Body of pancreas (tissue), 4 donors: Measurements from ENCODE around the gene CPEB1. TPM values are rescaled to one million over a fixed set of nuclear protein-coding genes. Genes with fewer than 3 reads are reported as not detected.

Experiments used
- ATAC-seq: fragments of 150-250 bp; one replicate; pipeline ENCODE4 v1.9.1; 2016
- DNase-seq, 4 donors: peaks; one replicate each; pipeline ENCODE4 v3.0.0-alpha.2; 2019
- H3K27ac ChIP-seq, 4 donors: fragments of 200-600 bp; sonication (generic); 1 replicate in 3 of 4; 2 replicates in 1 of 4; pipeline versions ENCODE4 v1.5.1 to v1.6.1; 2016 to 2019; ENCODE audit warnings: mild to moderate bottlenecking in 1 of 4, mixed read lengths in 1 of 4, moderate library complexity in 1 of 4
- H3K27me3 ChIP-seq, 2 donors: fragments of 200-600 bp; sonication (generic); one replicate each; pipeline ENCODE4 v1.6.0; 2016; ENCODE audit warnings: mild to moderate bottlenecking in 1 of 2
- H3K36me3 ChIP-seq, 2 donors: fragments of 200-600 bp; sonication (generic); replicated peaks in 1 of 2; 2 replicates each; pipeline ENCODE4 v1.5.1; 2016; ENCODE audit warnings: low read depth in 2 of 2; ENCODE audit not compliant: insufficient read depth in 1 of 2
- H3K4me1 ChIP-seq: fragments of 200-600 bp; sonication (generic); one replicate; pipeline ENCODE4 v1.6.0; 2016
- H3K4me3 ChIP-seq, 2 donors: fragments of 200-600 bp; sonication (generic); 1 replicate in 1 of 2; 2 replicates in 1 of 2; pipeline ENCODE4 v1.5.1; 2016 to 2019
- H3K9me3 ChIP-seq, 3 donors: fragments of 200-600 bp; sonication (generic); 1 replicate in 2 of 3; 2 replicates in 1 of 3; pipeline ENCODE4 v1.5.1; 2016
- POLR2A ChIP-seq, 3 donors: fragments of 450-650 bp; IDR thresholded peaks; one replicate each; pipeline ENCODE4 v1.6.1; 2016; ENCODE audit warnings: antibody characterized with exemption in 3 of 3, mild to moderate bottlenecking in 2 of 3
- WGBS, 2 donors: methylation state at CpG; one replicate each; pipeline ENCODE4 v1.1.5; 2017; 5-methylcytosine and 5-hydroxymethylcytosine counted together
- intact Hi-C: fragments of 100-400 bp; cut with DNase I; formaldehyde crosslinking; loops from one replicate; pipeline ENCODE4 v1.15.1; 2023
- total RNA-seq, 2 donors: library from RNA; depleted of rRNA; stranded (reverse); fragments of >200 nt; gene quantifications; one replicate each; pipeline ENCODE4 v1.1.0, GENCODE V29; 2016
- TF ChIP-seq, protein P1 (sequence below), 7 experiments: fragments of 450-650 bp in 4 of 7; fragments of 200-600 bp in 3 of 7; sonication (generic) in 3 of 7; IDR thresholded peaks; one replicate each; pipeline ENCODE4 v1.5.1; 2016 to 2019; ENCODE audit warnings: antibody characterized with exemption in 7 of 7

CPEB1 gene
- total RNA-seq, 2 donors from 2014 or later: 1.0 TPM; not detected in 1

GRCh38 chr15:82624438-82624837 is 22.7 kb downstream of the CPEB1 start:
- Histone ChIP-seq H3K27me3 (no peaks in the 10 kb centered on the region), H3K9me3 (no peaks in the 10 kb centered on the region), H3K4me3 (no peak overlapping the region), H3K4me1 (no peaks in the 10 kb centered on the region), H3K27ac (no peak overlapping the region), H3K36me3 (no peaks in the 10 kb centered on the region)
- WGBS, 2 donors: 53 to 77% methylated on average over 3 of the region's 3 CpGs
- ATAC-seq (no peak), DNase-seq (no peak)
- no peak for TF ChIP-seq POLR2A (IDR thresholded peaks at IDR 0.05)
- TF ChIP-seq, protein P1, sequence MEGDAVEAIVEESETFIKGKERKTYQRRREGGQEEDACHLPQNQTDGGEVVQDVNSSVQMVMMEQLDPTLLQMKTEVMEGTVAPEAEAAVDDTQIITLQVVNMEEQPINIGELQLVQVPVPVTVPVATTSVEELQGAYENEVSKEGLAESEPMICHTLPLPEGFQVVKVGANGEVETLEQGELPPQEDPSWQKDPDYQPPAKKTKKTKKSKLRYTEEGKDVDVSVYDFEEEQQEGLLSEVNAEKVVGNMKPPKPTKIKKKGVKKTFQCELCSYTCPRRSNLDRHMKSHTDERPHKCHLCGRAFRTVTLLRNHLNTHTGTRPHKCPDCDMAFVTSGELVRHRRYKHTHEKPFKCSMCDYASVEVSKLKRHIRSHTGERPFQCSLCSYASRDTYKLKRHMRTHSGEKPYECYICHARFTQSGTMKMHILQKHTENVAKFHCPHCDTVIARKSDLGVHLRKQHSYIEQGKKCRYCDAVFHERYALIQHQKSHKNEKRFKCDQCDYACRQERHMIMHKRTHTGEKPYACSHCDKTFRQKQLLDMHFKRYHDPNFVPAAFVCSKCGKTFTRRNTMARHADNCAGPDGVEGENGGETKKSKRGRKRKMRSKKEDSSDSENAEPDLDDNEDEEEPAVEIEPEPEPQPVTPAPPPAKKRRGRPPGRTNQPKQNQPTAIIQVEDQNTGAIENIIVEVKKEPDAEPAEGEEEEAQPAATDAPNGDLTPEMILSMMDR (IDR thresholded peaks at IDR 0.05): no peak
- intact Hi-C loops: no loop called here

DNA sequence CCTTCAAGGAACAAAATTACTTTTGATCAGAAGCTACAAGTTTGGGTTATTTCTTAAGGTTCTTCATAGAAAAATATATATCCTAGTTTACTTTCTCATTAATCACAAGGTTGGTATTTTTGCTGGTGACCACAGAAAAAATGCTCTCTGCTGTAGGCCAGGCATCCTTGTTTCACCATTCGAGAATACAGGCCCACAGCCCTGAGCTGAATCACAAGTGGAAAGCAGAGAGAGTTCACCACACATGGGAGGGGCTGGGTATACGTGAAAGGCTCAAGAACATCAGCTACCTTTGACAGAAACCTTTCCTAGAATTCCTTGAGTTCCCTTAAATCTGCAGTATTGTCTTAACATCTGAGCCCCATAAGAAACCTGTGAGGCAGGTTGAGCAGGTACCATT is 23.2 kb downstream of the CPEB1 start:
- intact Hi-C loops: no loop called here
- ATAC-seq: no peak

DNA sequence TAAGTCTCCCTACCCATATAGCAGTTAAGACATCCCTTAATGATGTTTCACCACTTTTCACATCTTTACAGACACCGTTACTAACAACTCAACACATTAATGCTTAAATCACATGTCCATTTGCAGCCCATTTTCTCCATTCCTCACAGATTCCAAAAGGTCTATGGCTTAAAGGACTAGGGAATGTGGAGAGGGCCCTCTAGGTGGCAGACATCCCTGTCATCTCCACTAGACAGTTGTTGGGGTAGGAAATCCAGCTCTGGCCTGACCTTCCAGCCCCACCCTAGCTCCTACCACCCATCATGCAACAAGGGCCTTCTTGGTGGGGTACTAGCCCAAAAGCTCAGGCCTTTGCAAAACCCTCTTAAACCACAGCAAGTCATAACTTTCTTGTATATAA is 25.2 kb downstream of the CPEB1 start:
- no peak overlapping the region for H3K4me3 ChIP-seq
- DNase-seq (no peak), ATAC-seq (no peak)
- WGBS, 2 donors: 73 to 76% methylated on average over 1 of the region's 1 CpG
- no peak overlapping the region for H3K27ac ChIP-seq
- no peaks in the 10 kb centered on the region for H3K27me3 ChIP-seq
- intact Hi-C loops: no loop called here
- no peaks in the 10 kb centered on the region for H3K4me1 ChIP-seq
- H3K36me3 ChIP-seq: no peaks in the 10 kb centered on the region
- TF ChIP-seq POLR2A (IDR thresholded peaks at IDR 0.05): no peak
- TF ChIP-seq, protein P1 (IDR thresholded peaks at IDR 0.05): no peak
- no peaks in the 10 kb centered on the region for H3K9me3 ChIP-seq

More for the DNA sequence above, 23.2 kb downstream of the CPEB1 start:
- Histone ChIP-seq H3K4me3 (no peak overlapping the region), H3K9me3 (no peaks in the 10 kb centered on the region), H3K27me3 (no peaks in the 10 kb centered on the region), H3K36me3 (no peaks in the 10 kb centered on the region), H3K4me1 (no peaks in the 10 kb centered on the region), H3K27ac (no peak overlapping the region)
- TF ChIP-seq, protein P1 (IDR thresholded peaks at IDR 0.05): no peak
- TF ChIP-seq POLR2A (IDR thresholded peaks at IDR 0.05): no peak
- 54 to 63% methylated on average over 2 of the region's 2 CpGs for WGBS, 2 donors
- DNase-seq: no peak

- Histone ChIP-seq H3K9me3 (no peaks in the 10 kb centered on the region), H3K27me3 (no peaks in the 10 kb centered on the region), H3K4me3 (no peak overlapping the region), H3K4me1 (no peaks in the 10 kb centered on the region), H3K27ac (no peak overlapping the region), H3K36me3 (no peaks in the 10 kb centered on the region)
- TF ChIP-seq POLR2A (IDR thresholded peaks at IDR 0.05): no peak
- TF ChIP-seq, protein P1 (IDR thresholded peaks at IDR 0.05): no peak
- 69 to 75% methylated on average over 11 to 12 of the region's 12 CpGs for WGBS, 2 donors
- ATAC-seq (no peak), DNase-seq (no peak)
- intact Hi-C loops: no loop called here
Measured at GRCh38 chr15:82613747-82614146, 33.4 kb downstream of the CPEB1 start.

GRCh38 chr15:82611348-82611747 is 35.8 kb downstream of the CPEB1 start:
- TF ChIP-seq, protein P1 (IDR thresholded peaks at IDR 0.05): no peak
- intact Hi-C loops: no loop called here

More at GRCh38 chr15:82611348-82611747, 35.8 kb downstream of the CPEB1 start:
- DNase-seq (no peak), ATAC-seq (no peak)
- 82 to 91% methylated on average over 4 of the region's 4 CpGs for WGBS, 2 donors
- no peak overlapping the region for H3K4me3 ChIP-seq
- H3K36me3 ChIP-seq: no peaks in the 10 kb centered on the region
- H3K27ac ChIP-seq: no peak overlapping the region
- no peaks in the 10 kb centered on the region for H3K4me1 ChIP-seq
- no peaks in the 10 kb centered on the region for H3K9me3 ChIP-seq
- H3K27me3 ChIP-seq: no peaks in the 10 kb centered on the region
